ENCODE data around the gene TMEM236. TPM values are rescaled to one million over a fixed set of nuclear protein-coding genes. Genes with fewer than 3 reads are reported as not detected.

Gene TMEM236
- total RNA-seq, 1 experiment from 2014 or later = 0.04 TPM

DNA sequence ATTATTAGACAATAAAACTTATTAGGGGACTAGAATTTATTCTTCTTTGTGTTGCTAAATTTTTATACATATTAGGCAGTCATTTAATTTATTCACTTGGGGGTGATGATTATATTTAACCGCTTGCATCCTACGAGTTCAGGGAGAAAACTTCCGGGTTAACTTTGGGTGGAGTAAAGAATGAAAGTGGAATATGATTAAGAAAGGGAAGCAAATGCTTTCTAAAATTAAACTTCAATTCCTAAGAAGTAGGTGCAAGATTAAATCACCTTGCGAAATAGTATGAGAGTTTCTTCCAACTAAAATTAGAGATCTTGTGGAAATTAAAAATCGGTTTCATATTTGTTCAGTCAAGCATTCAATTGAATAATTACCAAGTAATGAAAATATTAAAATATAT is 90.6 kb downstream of the TMEM236 start:
- no peaks in the 10 kb centered on the region for H3K79me2 ChIP-seq (ENCODE audit: low read length)
- intact Hi-C loops (cut with micrococcal nuclease) = no loop called here
- TF ChIP-seq EZH2 (IDR thresholded peaks at IDR 0.05; ENCODE audit: low read length, unreplicated experiment) (no peak), EZH2phosphoT487 (IDR thresholded peaks at IDR 0.05; ENCODE audit: borderline replicate concordance, low read length) (no peak)
- TF ChIP-seq, protein P1, sequence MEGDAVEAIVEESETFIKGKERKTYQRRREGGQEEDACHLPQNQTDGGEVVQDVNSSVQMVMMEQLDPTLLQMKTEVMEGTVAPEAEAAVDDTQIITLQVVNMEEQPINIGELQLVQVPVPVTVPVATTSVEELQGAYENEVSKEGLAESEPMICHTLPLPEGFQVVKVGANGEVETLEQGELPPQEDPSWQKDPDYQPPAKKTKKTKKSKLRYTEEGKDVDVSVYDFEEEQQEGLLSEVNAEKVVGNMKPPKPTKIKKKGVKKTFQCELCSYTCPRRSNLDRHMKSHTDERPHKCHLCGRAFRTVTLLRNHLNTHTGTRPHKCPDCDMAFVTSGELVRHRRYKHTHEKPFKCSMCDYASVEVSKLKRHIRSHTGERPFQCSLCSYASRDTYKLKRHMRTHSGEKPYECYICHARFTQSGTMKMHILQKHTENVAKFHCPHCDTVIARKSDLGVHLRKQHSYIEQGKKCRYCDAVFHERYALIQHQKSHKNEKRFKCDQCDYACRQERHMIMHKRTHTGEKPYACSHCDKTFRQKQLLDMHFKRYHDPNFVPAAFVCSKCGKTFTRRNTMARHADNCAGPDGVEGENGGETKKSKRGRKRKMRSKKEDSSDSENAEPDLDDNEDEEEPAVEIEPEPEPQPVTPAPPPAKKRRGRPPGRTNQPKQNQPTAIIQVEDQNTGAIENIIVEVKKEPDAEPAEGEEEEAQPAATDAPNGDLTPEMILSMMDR (conservative IDR thresholded peaks at IDR 0.05; ENCODE audit: low read depth, low read length) = no peak
- H3K27me3 ChIP-seq (ENCODE audit: low read length) = no peaks in the 10 kb centered on the region
- no peak for ATAC-seq
- H3K9ac ChIP-seq (ENCODE audit: low read length) = no peak overlapping the region
- no TSS peak for BruUV-seq (replicated peaks)
- H3K4me2 ChIP-seq (ENCODE audit: low read length) = no peak overlapping the region
- no peaks in the 10 kb centered on the region for H3F3A ChIP-seq (ENCODE audit: low read length, unreplicated experiment)
- no peak overlapping the region for H3K4me3 ChIP-seq (ENCODE audit: low read length)
- H3K9me2 ChIP-seq (replicated peaks; ENCODE audit: low read length) = no peaks in the 10 kb centered on the region
- H3K9me3 ChIP-seq (ENCODE audit: low read length) = no peaks in the 10 kb centered on the region
- no peaks in the 10 kb centered on the region for H4K20me1 ChIP-seq (ENCODE audit: low read length)
- H2AFZ ChIP-seq (ENCODE audit: low read length) = no peak overlapping the region
- ChIA-PET POLR2A (ENCODE audit: unreplicated experiment) (no interaction called here), CTCF (no interaction called here)
- peaks cover 9% of the 10 kb centered on the region for H3K4me1 ChIP-seq (ENCODE audit: insufficient read depth, low read length)
- DNase-seq = no peak
- H3K27ac ChIP-seq (ENCODE audit: low read length) = no peak overlapping the region
- H3K36me3 ChIP-seq (ENCODE audit: low read depth, low read length) = no peaks in the 10 kb centered on the region

DNA sequence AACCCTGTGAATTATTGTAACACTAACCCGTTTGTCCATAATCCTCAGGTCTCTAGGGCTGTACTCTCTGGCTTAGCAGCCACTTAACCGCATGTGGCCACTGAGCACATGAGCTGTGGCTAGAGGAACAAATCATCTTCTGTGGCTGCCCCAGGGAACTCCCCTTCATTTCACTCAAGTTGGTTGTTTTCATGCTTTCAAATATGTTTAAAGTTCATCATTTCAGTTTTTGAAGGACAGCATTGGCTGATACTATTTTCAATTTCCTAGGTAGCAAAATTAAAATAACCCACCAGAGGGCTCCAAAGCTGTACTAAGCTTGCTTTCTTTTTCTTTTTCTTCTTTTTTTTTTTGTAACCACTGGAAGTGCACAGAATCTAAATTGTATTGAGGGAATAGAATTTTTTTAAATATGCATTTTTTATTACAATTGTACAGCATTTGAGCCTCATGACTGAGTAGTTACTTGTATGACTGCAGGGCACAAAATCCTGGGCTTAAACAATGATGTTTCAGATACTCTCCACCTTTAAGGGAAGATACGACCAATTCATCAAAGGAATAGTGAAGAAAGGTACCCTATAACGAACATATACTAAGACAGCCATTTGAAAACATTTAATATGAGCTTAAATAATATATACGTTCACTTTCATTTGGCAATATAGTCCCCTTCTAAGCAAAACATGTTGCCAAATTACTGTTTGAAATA is 95.7 kb downstream of the TMEM236 start:
- Histone ChIP-seq H3K4me3 (ENCODE audit: low read length) (no peak overlapping the region), H2AFZ (ENCODE audit: low read length) (no peak overlapping the region), H3K36me3 (ENCODE audit: low read depth, low read length) (no peaks in the 10 kb centered on the region), H3K9me3 (ENCODE audit: low read length) (no peaks in the 10 kb centered on the region), H3K9me2 (replicated peaks; ENCODE audit: low read length) (no peaks in the 10 kb centered on the region), H3K4me2 (ENCODE audit: low read length) (no peak overlapping the region), H3F3A (ENCODE audit: low read length, unreplicated experiment) (no peaks in the 10 kb centered on the region), H4K20me1 (ENCODE audit: low read length) (no peaks in the 10 kb centered on the region), H3K27me3 (ENCODE audit: low read length) (no peaks in the 10 kb centered on the region), H3K27ac (ENCODE audit: low read length) (no peak overlapping the region), H3K79me2 (ENCODE audit: low read length) (no peaks in the 10 kb centered on the region), H3K9ac (ENCODE audit: low read length) (no peak overlapping the region), H3K4me1 (ENCODE audit: insufficient read depth, low read length) (no peaks in the 10 kb centered on the region)
- ATAC-seq (no peak), DNase-seq (peak; percentile 30)
- POLR2A ChIA-PET (ENCODE audit: unreplicated experiment) = interaction anchor here (0.6 kb wide), 1 partner anchor 23 kb away, joined by 7 read pairs; no protein-coding TSS in a partner anchor
- intact Hi-C loops (cut with micrococcal nuclease) = loop anchor here (1.0 to 5.0 kb wide), 3 partner anchors 25 to 370 kb away; no protein-coding TSS in a partner anchor
- no TSS peak for BruUV-seq (replicated peaks)
- TF ChIP-seq EZH2phosphoT487 (IDR thresholded peaks at IDR 0.05; ENCODE audit: borderline replicate concordance, low read length) = no peak
- TF ChIP-seq, protein P1 (conservative IDR thresholded peaks at IDR 0.05; ENCODE audit: low read depth, low read length) = peak; percentile 49; the same call in 1 of the 2 replicates
- CTCF ChIA-PET = interaction anchor here (0.7 kb wide), 1 partner anchor 57 kb away, joined by 3 read pairs; no protein-coding TSS in a partner anchor

DNA sequence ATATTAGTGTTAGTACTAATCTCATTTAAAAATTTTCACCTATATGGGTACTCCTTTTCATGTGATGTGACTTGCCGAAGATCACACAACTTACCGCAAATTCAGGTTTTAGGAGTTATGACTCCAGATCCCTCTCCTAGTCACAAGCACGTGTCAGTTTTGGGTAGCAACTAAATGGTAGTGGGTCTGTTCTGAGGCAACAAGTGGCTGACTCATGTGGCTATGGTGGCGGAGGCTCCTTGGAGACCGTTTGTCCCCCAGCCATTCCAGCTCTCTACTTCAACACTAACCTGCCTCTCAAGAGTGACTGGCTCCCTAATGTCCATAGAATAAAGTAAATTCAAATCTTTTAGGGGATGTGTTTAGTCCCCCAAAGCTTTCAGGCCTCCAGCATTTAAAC is 96.6 kb downstream of the TMEM236 start:
- TF ChIP-seq EZH2phosphoT487 (IDR thresholded peaks at IDR 0.05; ENCODE audit: borderline replicate concordance, low read length) (no peak), EZH2 (IDR thresholded peaks at IDR 0.05; ENCODE audit: low read length, unreplicated experiment) (no peak)
- TF ChIP-seq, protein P1 (conservative IDR thresholded peaks at IDR 0.05; ENCODE audit: low read depth, low read length) = no peak
- Histone ChIP-seq H3K4me3 (ENCODE audit: low read length) (no peak overlapping the region), H3K27ac (ENCODE audit: low read length) (no peak overlapping the region), H3K27me3 (ENCODE audit: low read length) (no peaks in the 10 kb centered on the region), H3K4me2 (ENCODE audit: low read length) (no peak overlapping the region), H4K20me1 (ENCODE audit: low read length) (no peaks in the 10 kb centered on the region), H3K9me3 (ENCODE audit: low read length) (no peaks in the 10 kb centered on the region), H3K9me2 (replicated peaks; ENCODE audit: low read length) (no peaks in the 10 kb centered on the region), H3K36me3 (ENCODE audit: low read depth, low read length) (no peaks in the 10 kb centered on the region), H3K4me1 (ENCODE audit: insufficient read depth, low read length) (no peaks in the 10 kb centered on the region), H2AFZ (ENCODE audit: low read length) (no peak overlapping the region), H3K9ac (ENCODE audit: low read length) (no peak overlapping the region), H3K79me2 (ENCODE audit: low read length) (no peaks in the 10 kb centered on the region), H3F3A (ENCODE audit: low read length, unreplicated experiment) (no peaks in the 10 kb centered on the region)
- ChIA-PET CTCF (interaction anchor here (0.6 kb wide), 1 partner anchor 61 kb away, joined by 3 read pairs; no protein-coding TSS in a partner anchor), POLR2A (ENCODE audit: unreplicated experiment) (no interaction called here)
- intact Hi-C loops (cut with micrococcal nuclease) = loop anchor here (5.0 kb wide), 2 partner anchors 111 to 369 kb away; no protein-coding TSS in a partner anchor
- no peak for DNase-seq
- no TSS peak for BruUV-seq (replicated peaks)
- no peak for ATAC-seq
